Hematopoietic multipotent progenitor cell treated with erythropoietin and hydrocortisone succinate and interleukin-3 and kit ligand, for 15 days (in vitro differentiated cells): ENCODE results near the gene ENTHD1.

Source experiments
- DNase-seq: peaks from one replicate; pipeline ENCODE4 v3.0.0-alpha.2; 2015; ENCODE audit warnings: low spot score

The ENTHD1 gene

GRCh38 chr22:39713799-39714290, 179.7 kb downstream of the ENTHD1 start:
- DNase-seq = no peak

GRCh38 chr22:39712751-39713525, 180.6 kb downstream of the ENTHD1 start:
- DNase-seq = no peak

- no peak for DNase-seq
These were observed 181.5 kb downstream of the ENTHD1 start for GRCh38 chr22:39712081-39712480.

- DNase-seq = no peak
These were observed 183.0 kb downstream of the ENTHD1 start for GRCh38 chr22:39710380-39711150.

GRCh38 chr22:39707816-39708215, 185.7 kb downstream of the ENTHD1 start:
- DNase-seq = no peak

GRCh38 chr22:39707351-39707750, 186.2 kb downstream of the ENTHD1 start:
- no peak for DNase-seq

- no peak for DNase-seq
These were observed 187.0 kb downstream of the ENTHD1 start for GRCh38 chr22:39706376-39707140.

GRCh38 chr22:39705386-39705785, 188.2 kb downstream of the ENTHD1 start:
- DNase-seq = no peak

GRCh38 chr22:39703928-39704639, 189.5 kb downstream of the ENTHD1 start:
- no peak for DNase-seq

GRCh38 chr22:39703091-39703490, 190.5 kb downstream of the ENTHD1 start:
- DNase-seq = no peak

- DNase-seq = no peak
These were observed 193.0 kb downstream of the ENTHD1 start for GRCh38 chr22:39700565-39700964.

GRCh38 chr22:39699631-39700360, 193.8 kb downstream of the ENTHD1 start:
- DNase-seq = no peak

- no peak for DNase-seq
These were observed 195.7 kb downstream of the ENTHD1 start for GRCh38 chr22:39697790-39698430.

GRCh38 chr22:39693943-39694500, 199.5 kb downstream of the ENTHD1 start:
- DNase-seq = no peak
